Medulla oblongata (tissue), 1 donor: ENCODE results near the gene FGD3.

ENCODE experiments used
- DNase-seq: peaks from one replicate; pipeline ENCODE4 v3.0.0-alpha.2; 2015; ENCODE audit errors: extremely low spot score

FGD3 gene

DNA sequence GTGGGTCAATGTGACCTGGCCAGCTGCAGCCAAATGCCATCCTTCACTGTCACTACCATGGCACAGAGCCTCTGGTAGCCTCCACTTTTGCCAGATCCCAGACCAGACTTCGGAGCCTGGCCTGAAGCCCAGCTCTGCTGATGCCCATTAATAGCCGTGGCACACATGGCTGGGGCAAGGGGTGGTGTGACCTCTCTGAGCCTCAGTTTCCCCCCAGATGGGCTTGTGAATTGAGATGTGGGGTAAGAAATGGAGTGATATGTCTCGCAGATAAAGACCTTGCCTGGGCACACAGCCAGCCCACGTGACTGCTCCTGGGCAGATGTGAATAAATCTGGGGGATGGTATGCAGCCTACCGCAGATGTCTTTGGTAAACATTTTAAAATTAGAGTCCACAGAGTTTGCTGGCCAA lies 125.1 kb downstream of the FGD3 start:
- DNase-seq = peak; percentile 33

DNA sequence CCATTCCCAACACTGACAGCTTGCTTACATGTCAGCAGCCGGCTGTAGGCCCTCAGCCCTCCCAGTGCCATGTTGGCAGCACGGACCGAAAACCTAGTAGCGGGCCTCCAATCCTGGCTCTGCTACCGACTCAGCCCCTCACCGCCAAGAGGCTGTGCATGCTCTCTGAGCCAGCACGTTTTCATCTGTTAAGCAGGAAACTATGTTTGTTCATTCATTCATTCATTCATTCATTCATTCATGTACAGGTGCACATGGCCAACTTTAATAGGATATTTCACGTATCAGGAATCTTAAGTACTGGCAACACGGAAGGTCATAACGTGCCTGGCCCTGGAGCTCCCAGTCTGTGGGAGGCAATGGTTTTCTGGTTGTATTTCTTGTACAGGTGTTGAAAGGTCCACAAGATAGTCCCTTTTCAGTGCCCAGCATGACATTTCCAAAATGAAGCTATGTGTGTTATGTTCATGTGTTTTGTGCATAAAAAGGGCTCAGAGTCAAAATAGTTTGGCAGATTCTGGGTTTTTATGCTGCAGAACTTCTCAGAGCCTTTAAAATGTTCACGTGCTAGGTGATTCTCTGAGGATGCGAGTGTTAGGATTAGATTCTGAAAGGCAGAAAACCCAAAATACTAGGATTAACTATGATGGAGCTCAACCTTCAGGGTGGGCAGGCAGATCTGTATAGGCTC lies 128.9 kb downstream of the FGD3 start:
- DNase-seq = no peak

DNA sequence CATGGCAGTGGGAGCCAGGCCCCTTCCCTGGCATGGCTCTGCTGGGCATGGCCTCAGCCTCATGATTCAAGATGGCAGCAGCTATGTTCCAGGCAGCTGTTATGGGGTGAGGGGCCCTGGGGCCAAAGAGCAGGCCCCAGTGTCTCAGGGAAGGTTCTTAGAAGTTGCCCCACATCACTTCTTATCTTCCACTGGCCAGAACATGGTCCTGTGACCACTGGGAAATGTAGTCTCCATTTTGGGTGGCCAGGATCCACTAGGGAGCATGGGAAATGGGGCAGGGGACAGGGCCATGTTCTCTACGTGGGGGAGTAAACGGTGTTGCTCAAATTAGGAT lies 129.4 kb downstream of the FGD3 start:
- no peak for DNase-seq

DNA sequence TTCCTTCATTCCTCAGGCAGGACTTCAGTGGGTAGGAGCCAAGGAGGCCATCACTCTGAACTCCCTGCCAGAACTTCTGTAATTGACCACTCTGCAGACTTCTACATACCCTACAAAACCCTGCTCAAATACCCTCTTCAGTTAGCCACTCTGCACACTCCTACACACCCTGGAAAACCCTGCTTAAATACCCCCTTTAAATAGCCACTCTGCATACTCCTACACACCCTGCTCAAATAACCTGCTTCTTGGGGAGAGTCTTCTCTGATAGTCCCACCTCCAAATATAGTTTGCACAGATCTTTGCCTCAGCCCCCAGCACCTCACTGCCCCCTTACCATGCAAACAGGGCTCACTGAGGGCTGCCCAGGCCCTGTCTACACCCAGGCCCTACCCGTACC lies 130.0 kb downstream of the FGD3 start:
- DNase-seq = no peak

DNA sequence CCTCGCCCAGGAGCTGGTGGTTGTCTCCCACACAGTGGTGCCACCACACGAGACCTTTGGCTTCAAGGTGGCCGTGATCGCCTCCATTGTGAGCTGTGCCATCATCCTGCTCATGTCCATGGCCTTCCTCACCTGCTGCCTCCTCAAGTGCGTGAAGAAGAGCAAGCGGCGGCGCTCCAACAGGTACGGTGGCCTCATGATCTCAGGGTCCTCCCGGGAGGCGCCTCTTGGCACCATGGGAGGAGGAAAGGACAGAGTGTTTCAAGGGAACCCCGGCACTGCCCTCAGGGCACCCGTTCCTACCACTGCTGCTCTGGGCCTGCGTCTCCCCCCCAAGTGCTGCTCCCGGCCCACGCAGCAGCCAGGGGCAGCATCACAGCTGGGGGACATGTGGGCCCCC lies 130.5 kb downstream of the FGD3 start:
- DNase-seq = no peak

DNA sequence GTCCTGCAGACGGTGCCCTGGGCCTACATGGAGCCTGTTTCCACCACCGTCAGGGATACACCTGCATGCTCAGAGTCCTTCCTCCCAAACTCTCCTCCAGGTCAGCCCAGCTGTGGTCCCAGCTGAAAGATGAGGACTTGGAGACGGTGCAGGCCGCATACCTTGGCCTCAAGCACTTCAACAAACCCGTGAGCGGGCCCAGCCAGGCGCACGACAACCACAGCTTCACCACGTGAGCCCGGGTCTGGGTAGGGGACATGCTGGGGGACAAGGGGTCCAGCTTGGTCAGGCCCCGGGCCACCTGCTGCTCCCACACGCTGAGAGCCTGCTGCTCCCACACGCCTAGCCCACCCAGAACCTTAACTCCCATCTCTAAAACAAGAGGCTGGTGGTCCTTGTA lies 132.0 kb downstream of the FGD3 start:
- DNase-seq = no peak

DNA sequence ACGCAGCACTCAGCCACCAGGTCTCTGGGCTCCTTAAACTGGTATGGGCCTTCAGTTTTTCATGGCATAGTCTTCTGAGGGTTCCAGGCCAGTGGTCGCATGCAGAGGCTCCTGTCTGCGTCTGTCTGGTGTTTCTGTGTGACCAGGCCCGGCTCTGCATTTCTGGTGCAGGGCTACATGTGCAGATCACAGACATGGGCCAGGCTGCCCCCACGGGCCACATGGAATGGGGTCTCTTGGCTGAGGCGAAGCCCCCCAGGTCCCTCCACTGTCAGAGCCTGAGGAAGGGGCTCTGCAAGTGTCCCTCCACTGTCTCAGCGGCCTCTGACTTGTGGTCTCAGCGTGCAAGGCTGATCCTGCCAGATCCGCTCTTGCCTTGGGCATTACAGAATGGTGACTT lies 133.1 kb downstream of the FGD3 start:
- DNase-seq = no peak

DNA sequence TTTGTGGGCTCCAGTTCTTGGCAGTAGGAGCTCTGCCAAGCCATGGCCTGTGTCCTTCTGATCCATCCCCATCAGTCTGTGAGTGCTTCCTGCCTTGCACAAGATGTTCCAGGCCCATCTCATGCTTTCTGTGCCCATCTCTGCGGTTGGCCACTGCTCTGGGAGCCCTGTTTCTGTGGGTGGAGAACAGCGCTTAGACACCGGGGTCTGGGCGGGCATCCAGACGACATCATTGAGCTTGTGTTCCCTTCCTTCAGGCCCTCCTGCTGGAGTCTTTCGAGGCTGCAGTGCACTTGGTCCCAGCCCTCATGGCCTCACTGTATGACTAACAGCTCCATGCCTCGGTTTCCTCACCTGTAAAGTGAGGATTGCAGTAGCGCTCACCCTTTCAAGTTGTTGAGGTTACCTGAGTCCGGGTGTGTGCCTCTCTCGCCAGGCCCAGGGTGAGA lies 133.8 kb downstream of the FGD3 start:
- peak; percentile 49 for DNase-seq

DNA sequence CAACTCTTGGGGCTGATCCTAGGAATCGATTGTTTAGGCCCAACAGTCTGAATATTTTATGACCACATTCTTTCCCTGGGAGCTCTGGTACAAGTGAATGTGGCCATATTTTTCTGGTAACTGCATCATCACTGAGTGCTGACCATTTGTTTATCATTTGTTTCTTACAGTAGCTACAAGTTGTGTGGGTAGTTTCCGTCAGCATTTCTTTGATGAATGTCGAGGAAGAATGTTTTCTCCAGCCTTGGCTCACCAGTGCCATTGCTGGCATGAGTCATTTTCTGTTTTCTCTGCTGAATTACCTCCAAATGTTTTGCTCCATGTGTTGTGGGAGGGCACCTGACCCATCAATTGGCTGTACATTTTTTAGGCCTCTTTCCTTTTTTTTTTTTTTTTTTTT lies 134.6 kb downstream of the FGD3 start:
- no peak for DNase-seq

DNA sequence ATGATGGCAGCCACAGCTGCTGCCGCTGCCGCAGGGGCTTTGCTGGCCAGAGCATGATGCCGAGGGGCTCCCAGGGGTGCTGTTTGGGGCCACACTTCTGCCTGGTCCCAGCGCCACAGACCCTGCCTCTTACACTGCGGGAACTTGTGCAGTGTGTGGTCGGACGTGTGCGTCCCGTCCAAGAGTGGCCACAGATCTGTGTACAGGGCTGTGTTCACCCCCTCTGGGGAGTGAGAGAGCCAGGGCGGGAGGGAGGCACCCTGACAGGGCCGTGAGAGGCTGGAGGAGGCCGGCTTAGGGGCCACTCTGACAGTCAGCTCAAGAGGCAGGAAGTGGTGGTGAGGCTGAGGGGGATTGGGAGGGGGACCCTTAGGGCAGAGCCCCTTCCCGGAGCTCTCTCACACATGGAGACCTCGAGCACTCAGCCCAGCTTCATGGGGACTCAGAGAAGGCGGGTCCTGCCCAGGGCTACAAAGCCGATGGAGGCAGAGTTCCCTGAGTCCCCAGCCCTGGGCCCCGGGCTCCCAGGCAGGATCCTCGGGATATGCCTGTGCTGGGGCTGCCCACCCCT lies 135.6 kb downstream of the FGD3 start:
- no peak for DNase-seq

DNA sequence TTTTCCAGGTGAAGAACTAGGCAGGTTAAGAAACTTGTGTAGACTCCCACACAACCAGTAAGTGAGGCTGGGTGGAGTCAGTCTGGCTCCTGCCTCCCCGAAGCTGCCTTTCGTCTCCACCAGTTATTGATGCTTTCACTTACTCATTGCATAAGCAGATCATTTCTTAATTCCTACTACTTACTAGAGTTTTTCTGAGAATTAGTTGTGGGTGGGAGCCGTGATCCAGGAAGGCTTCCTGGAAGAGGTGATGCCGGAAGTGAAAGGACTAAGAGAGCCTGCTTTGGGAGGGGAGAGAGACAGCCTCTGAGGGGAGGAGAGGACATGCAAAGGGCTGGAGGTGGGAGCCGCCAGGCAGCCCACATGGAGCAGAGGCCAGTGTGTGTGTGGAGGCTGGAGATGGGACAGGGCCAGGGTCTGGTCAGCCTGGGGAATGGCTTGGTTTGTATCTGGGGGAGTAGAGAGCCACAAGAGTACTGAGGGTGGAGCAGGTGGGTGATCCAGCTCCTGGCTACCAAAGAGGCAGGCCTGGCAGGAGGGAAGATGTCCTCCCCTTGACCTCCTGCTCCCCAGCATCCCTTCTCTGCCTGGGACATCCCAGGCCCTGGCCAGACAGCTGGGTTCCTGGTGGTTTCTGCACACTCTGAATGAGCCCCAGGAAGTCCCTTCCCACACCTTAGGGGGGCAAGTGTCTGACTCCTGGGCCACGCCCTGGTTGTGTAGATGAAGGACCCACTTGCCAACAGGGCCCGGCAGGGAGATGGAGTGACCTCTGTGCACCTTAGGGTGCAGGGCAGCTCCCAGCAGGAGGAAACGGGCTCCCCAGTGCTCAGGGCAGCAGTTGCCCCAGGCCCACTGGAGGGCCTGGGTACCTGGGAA lies 136.5 kb downstream of the FGD3 start:
- no peak for DNase-seq

DNA sequence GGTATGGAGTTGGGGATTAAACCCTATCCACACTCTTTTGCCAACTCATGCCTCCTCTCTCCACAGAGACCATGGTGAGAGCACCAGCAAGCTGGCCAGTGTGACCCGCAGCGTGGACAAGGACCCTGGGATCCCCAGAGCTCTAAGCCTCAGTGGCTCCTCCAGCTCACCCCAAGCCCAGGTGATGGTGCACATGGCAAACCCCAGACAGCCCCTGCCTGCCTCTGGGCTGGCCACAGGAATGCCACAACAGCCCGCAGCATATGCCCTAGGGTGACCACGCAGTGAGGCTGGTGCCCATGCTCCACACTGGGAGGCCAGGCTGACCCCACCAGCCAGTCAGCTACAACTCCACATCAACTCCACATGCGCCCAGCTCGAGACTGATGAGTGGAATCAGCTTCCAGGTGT lies 137.2 kb downstream of the FGD3 start:
- DNase-seq = no peak

DNA sequence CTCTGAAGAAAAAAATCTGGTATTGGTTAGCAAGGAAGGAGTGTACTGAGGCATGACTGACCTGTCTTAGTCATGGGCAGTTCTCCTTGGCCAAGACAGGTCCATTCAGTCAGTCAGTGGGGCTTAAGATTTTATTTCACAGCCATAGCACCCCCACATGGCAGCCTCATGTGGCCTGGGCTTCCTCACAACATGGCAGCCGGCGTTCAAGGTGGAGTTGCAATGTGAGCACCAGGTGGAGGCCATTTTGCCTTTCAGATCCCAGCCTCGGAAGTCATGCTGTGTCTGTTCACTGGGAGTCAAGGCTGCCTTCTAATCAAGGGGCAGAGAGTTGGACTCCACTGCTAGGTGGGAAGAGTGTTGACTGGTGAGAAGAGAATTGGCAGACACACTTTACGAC lies 138.4 kb downstream of the FGD3 start:
- DNase-seq = no peak
